H1 (cell line): ENCODE measurements around the gene FAN1.

Experiments used
- ASH2L ChIP-seq: fragments of 200-600, 300-600 bp; sonication (generic); IDR thresholded peaks from one replicate; pipeline ENCODE4 v1.7.1; 2017; ENCODE audit warnings: low read length
- ATF3 ChIP-seq: IDR thresholded peaks from 2 replicates; pipeline ENCODE4 v1.6.1; 2011; ENCODE audit warnings: low read depth, mild to moderate bottlenecking, low read length; ENCODE audit not compliant: insufficient read depth
- BCL11A ChIP-seq, 2 experiments: IDR thresholded peaks; one replicate each; pipeline ENCODE4 v1.6.1; 2011; ENCODE audit warnings: low read depth in 2 of 2, low read length in 2 of 2, mild to moderate bottlenecking in 2 of 2
- CEBPB ChIP-seq: IDR thresholded peaks from 2 replicates; pipeline ENCODE4 v1.6.1; 2012; ENCODE audit warnings: low read depth, low read length
- CTCF ChIP-seq, 3 experiments: IDR thresholded peaks; 1 replicate in 2 of 3; 2 replicates in 1 of 3; pipeline versions ENCODE4 v1.5.1 to v1.6.1; 2011; ENCODE audit warnings: low read length in 3 of 3, mild to moderate bottlenecking in 3 of 3, inconsistent platforms in 2 of 3, low read depth in 1 of 3, moderate library complexity in 1 of 3; ENCODE audit not compliant: insufficient read depth in 1 of 3; ENCODE audit errors: control extremely low read depth in 1 of 3
- EP300 ChIP-seq, 2 experiments: IDR thresholded peaks; 1 replicate in 1 of 2; 2 replicates in 1 of 2; pipeline ENCODE4 v1.6.1; 2011 to 2012; ENCODE audit warnings: low read depth in 2 of 2, low read length in 2 of 2, mild to moderate bottlenecking in 2 of 2, borderline replicate concordance in 1 of 2, inconsistent platforms in 1 of 2, moderate library complexity in 1 of 2
- EZH2 ChIP-seq: fragments of 200-600 bp; sonication (generic); IDR thresholded peaks from 2 replicates; pipeline ENCODE4 v1.7.1; 2012; ENCODE audit warnings: low read depth, mild to moderate bottlenecking, moderate library complexity, low read length, inconsistent platforms; ENCODE audit not compliant: severe bottlenecking
- POLR2A ChIP-seq, 2 experiments: IDR thresholded peaks; 1 replicate in 1 of 2; 2 replicates in 1 of 2; pipeline ENCODE4 v1.6.1; 2011; ENCODE audit warnings: low read depth in 2 of 2, low read length in 2 of 2, mild to moderate bottlenecking in 2 of 2; ENCODE audit errors: control extremely low read depth in 1 of 2
- POLR2AphosphoS5 ChIP-seq: IDR thresholded peaks from 2 replicates; pipeline ENCODE4 v1.6.1; 2011; ENCODE audit warnings: low read depth, low read length
- RFX5 ChIP-seq: IDR thresholded peaks from 2 replicates; pipeline ENCODE4 v1.6.1; 2011; ENCODE audit warnings: low read depth, low read length, improper control_type of control experiment, borderline replicate concordance
- SIN3A ChIP-seq, 2 experiments: IDR thresholded peaks in 1 of 2; conservative IDR thresholded peaks in 1 of 2; 2 replicates each; pipeline ENCODE4 v1.6.1; 2011 to 2012; ENCODE audit warnings: low read length in 2 of 2, improper control_type of control experiment in 1 of 2, low read depth in 1 of 2, mild to moderate bottlenecking in 1 of 2
- SIX5 ChIP-seq: IDR thresholded peaks from 2 replicates; pipeline ENCODE4 v1.6.1; 2011; ENCODE audit warnings: mild to moderate bottlenecking, low read depth, low read length
- SRF ChIP-seq: IDR thresholded peaks from 2 replicates; pipeline ENCODE4 v1.6.1; 2011; ENCODE audit warnings: mild to moderate bottlenecking, low read depth, low read length, moderate library complexity
- TAF1 ChIP-seq: IDR thresholded peaks from 2 replicates; pipeline ENCODE4 v1.6.1; 2011; ENCODE audit warnings: mild to moderate bottlenecking, low read depth, low read length

- TF ChIP-seq RFX5 (no peak), SRF (no peak), ASH2L (no peak), CTCF (IDR thresholded peaks at IDR 0.05; ENCODE audit: control extremely low read depth in 1 of 3, insufficient read depth in 1 of 3, low read depth in 1 of 3, low read length in 3 of 3) (no peak), POLR2A (IDR thresholded peaks at IDR 0.05; ENCODE audit: control extremely low read depth in 1 of 2, low read depth in 2 of 2, low read length in 2 of 2) (no peak), CEBPB (no peak), TAF1 (no peak), SIN3A (conservative IDR thresholded peaks at IDR 0.05 in 1 of 2, IDR thresholded peaks at IDR 0.05 in 1 of 2; ENCODE audit: low read depth in 1 of 2, low read length in 2 of 2) (no peak), ATF3 (no peak), EP300 (IDR thresholded peaks at IDR 0.05; ENCODE audit: borderline replicate concordance in 1 of 2, low read depth in 2 of 2, low read length in 2 of 2) (no peak), SIX5 (no peak), BCL11A (IDR thresholded peaks at IDR 0.05; ENCODE audit: low read depth in 2 of 2, low read length in 2 of 2) (no peak), POLR2AphosphoS5 (no peak), EZH2 (no peak)
Observed at GRCh38 chr15:30978328-30978727, 74.6 kb downstream of the FAN1 start.
